ENCODE measurements around the gene RNF167. TPM values are rescaled to one million over a fixed set of nuclear protein-coding genes. Genes with fewer than 3 reads are reported as not detected.

RNF167 gene
- total and polyA plus RNA-seq, 2 of the 13 experiments (the other 11 are each of a cell fraction or from before 2014, with no cell fraction given): 44.1 to 45.4 TPM

DNA sequence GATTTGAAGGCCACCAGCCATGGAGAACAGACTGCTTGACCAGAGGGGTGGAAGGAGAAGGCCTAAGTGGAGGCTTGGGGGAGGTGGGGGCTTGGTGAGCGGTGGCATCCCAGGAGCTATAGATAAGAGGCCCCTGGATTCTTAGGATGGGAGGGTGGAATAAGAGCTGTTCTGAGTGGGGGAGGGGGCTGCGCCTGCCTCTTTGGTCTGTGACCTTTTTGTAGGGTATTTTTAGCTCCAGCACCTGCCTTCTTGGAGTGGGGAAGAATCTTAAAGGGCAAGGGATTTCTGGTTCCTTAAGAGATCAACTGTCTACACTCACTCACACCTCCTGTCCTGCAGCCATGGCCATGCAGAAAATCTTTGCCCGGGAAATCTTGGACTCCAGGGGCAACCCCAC, 11.4 kb downstream of the RNF167 start:
- H3K79me2 ChIP-seq (ENCODE audit: insufficient read depth, low read length): peaks cover 28% of the 10 kb centered on the region
- DNase-seq (ENCODE audit: low spot score) (no peak), FAIRE-seq (no peak), ATAC-seq (no peak)
- H3K9ac ChIP-seq (ENCODE audit: insufficient read depth, low read depth, low read length): peak overlapping the region; percentile 84
- ChIA-PET POLR2A (interaction anchor here (0.7 to 10.0 kb wide), 8 partner anchors 8 to 155 kb away, joined by 3 to 273 read pairs (median 5); partner anchors contain the start of genes PSMB6, RNF167, SLC25A11 and SPAG7), CTCF (ENCODE audit: low intra/inter-chr PET ratio, low total read pairs) (no interaction called here)
- intact Hi-C loops (cut with micrococcal nuclease; ENCODE audit: unreplicated experiment) (loop anchor here (5.0 kb wide), 1 partner anchor 44 kb away; no protein-coding TSS in a partner anchor), in situ Hi-C loops (cut with HindIII; ENCODE audit: extremely low pct_ligation_motif_present, low pct_unique_long_range_greater_than_20kb) (no loop called here)
- H3K9me3 ChIP-seq (ENCODE audit: low read length): no peaks in the 10 kb centered on the region
- TF ChIP-seq KDM1A (CRISPR knock-in tag; IDR thresholded peaks at IDR 0.05) (no peak), ZNF543 (CRISPR knock-in tag; IDR thresholded peaks at IDR 0.05) (no peak), ZNF878 (CRISPR knock-in tag; IDR thresholded peaks at IDR 0.05) (0 out of 2 replicates have a peak, but pooled peaks have one; percentile 15), AKAP8 (CRISPR knock-in tag; IDR thresholded peaks at IDR 0.05) (no peak), ATF7 (IDR thresholded peaks at IDR 0.05) (no peak), ATF7 (CRISPR knock-in tag; IDR thresholded peaks at IDR 0.05) (no peak), KLF11 (CRISPR knock-in tag; IDR thresholded peaks at IDR 0.05) (no peak), ZNF720 (CRISPR knock-in tag; IDR thresholded peaks at IDR 0.05) (no peak)
- H3K36me3 ChIP-seq (replicated peaks in 1 of 2; ENCODE audit: control insufficient read depth in 1 of 2, insufficient read depth in 2 of 2, low read length in 2 of 2): peaks cover 2 to 11% of the 10 kb centered on the region in 2 experiments; a peak in 3 of 5 replicates
- H3K4me1 ChIP-seq (ENCODE audit: insufficient read depth, low read length): peaks cover 44% of the 10 kb centered on the region
- peak overlapping the region; percentile 99 for H3K27ac ChIP-seq (ENCODE audit: extremely low read length, insufficient read depth, low read length)
- H3K27me3 ChIP-seq (ENCODE audit: control insufficient read depth in 1 of 2, insufficient read depth in 2 of 2, low read length in 2 of 2): no peaks in the 10 kb centered on the region; a peak in 1 of 5 replicates
- 10% methylated on average over 3 of the region's 3 CpGs for WGBS (ENCODE audit: low lambda C conversion rate)
- no TSS peak for BruUV-seq (replicated peaks)
- peak overlapping the region; percentile 52 to 88 (median 86) for H3K4me3 ChIP-seq (replicated peaks in 1 of 3; ENCODE audit: insufficient read depth in 1 of 3, low read depth in 2 of 3, low read length in 3 of 3)
- no peak overlapping the region for H2AFZ ChIP-seq (ENCODE audit: low read length)
- H3K4me2 ChIP-seq (ENCODE audit: low read depth, low read length): peak overlapping the region; percentile 93
- H4K20me1 ChIP-seq (ENCODE audit: insufficient read depth, low read length): peaks cover 11% of the 10 kb centered on the region

DNA sequence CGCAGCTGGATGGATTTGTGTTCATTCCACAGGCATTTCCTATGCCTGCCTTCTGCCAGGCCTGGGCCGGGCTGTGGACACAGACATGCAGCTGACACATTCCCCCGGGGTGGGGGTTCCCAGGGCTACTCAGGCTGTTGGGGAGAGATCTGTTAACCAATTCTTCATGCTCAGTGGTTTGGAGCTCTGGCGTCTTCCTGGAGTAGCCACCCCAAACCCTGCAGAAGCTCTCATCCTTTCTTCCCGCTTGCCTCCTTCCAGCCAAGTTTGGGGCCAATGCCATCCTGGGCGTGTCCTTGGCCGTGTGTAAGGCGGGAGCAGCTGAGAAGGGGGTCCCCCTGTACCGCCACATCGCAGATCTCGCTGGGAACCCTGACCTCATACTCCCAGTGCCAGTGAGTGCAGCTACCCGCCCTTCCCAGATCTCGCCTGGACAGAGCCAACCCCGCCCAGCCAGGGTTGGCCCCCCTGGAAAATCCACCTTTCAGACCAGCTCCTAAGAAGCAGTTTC, 13.4 kb downstream of the RNF167 start:
- in situ Hi-C loops (cut with HindIII; ENCODE audit: extremely low pct_ligation_motif_present, low pct_unique_long_range_greater_than_20kb): no loop called here
- Histone ChIP-seq H3K4me1 (ENCODE audit: insufficient read depth, low read length) (peaks cover 39% of the 10 kb centered on the region), H3K27ac (ENCODE audit: extremely low read length, insufficient read depth, low read length) (no peak overlapping the region), H2AFZ (ENCODE audit: low read length) (no peak overlapping the region), H3K4me2 (ENCODE audit: low read depth, low read length) (no peak overlapping the region), H4K20me1 (ENCODE audit: insufficient read depth, low read length) (no peaks in the 10 kb centered on the region), H3K9ac (ENCODE audit: insufficient read depth, low read depth, low read length) (no peak overlapping the region), H3K36me3 (replicated peaks in 1 of 2; ENCODE audit: control insufficient read depth in 1 of 2, insufficient read depth in 2 of 2, low read length in 2 of 2) (peaks cover 0 to 10% of the 10 kb centered on the region in 2 experiments; a peak in 2 of 5 replicates), H3K4me3 (replicated peaks in 1 of 3; ENCODE audit: insufficient read depth in 1 of 3, low read depth in 2 of 3, low read length in 3 of 3) (no peak overlapping the region), H3K27me3 (ENCODE audit: control insufficient read depth in 1 of 2, insufficient read depth in 2 of 2, low read length in 2 of 2) (no peaks in the 10 kb centered on the region), H3K79me2 (ENCODE audit: insufficient read depth, low read length) (peaks cover 12% of the 10 kb centered on the region), H3K9me3 (ENCODE audit: low read length) (no peaks in the 10 kb centered on the region)
- DNase-seq (ENCODE audit: low spot score): no peak
- ATAC-seq: no peak
- BruUV-seq (replicated peaks): no TSS peak
- intact Hi-C loops (cut with micrococcal nuclease; ENCODE audit: unreplicated experiment): loop anchor here (5.0 kb wide), 1 partner anchor 46 kb away; no protein-coding TSS in a partner anchor
- ChIA-PET POLR2A (interaction anchor here (1.0 to 10.0 kb wide), 2 partner anchors 13 to 14 kb away, joined by 6 to 273 read pairs; partner anchors contain the start of genes RNF167, SLC25A11 and SPAG7), CTCF (ENCODE audit: low intra/inter-chr PET ratio, low total read pairs) (no interaction called here)
- WGBS (ENCODE audit: low lambda C conversion rate): 100% methylated on average over 11 of the region's 14 CpGs
- FAIRE-seq: no peak
- TF ChIP-seq, protein P1, sequence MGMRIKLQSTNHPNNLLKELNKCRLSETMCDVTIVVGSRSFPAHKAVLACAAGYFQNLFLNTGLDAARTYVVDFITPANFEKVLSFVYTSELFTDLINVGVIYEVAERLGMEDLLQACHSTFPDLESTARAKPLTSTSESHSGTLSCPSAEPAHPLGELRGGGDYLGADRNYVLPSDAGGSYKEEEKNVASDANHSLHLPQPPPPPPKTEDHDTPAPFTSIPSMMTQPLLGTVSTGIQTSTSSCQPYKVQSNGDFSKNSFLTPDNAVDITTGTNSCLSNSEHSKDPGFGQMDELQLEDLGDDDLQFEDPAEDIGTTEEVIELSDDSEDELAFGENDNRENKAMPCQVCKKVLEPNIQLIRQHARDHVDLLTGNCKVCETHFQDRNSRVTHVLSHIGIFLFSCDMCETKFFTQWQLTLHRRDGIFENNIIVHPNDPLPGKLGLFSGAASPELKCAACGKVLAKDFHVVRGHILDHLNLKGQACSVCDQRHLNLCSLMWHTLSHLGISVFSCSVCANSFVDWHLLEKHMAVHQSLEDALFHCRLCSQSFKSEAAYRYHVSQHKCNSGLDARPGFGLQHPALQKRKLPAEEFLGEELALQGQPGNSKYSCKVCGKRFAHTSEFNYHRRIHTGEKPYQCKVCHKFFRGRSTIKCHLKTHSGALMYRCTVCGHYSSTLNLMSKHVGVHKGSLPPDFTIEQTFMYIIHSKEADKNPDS (CRISPR knock-in tag; IDR thresholded peaks at IDR 0.05): no peak
- no peak for TF ChIP-seq MBD4 (IDR thresholded peaks at IDR 0.05; ENCODE audit: borderline replicate concordance, low read length)
- TF ChIP-seq PHF20 (CRISPR knock-in tag; IDR thresholded peaks at IDR 0.05): no peak
- TF ChIP-seq ZNF556 (CRISPR knock-in tag; IDR thresholded peaks at IDR 0.05; ENCODE audit: borderline replicate concordance): no peak
- TF ChIP-seq, protein P2, sequence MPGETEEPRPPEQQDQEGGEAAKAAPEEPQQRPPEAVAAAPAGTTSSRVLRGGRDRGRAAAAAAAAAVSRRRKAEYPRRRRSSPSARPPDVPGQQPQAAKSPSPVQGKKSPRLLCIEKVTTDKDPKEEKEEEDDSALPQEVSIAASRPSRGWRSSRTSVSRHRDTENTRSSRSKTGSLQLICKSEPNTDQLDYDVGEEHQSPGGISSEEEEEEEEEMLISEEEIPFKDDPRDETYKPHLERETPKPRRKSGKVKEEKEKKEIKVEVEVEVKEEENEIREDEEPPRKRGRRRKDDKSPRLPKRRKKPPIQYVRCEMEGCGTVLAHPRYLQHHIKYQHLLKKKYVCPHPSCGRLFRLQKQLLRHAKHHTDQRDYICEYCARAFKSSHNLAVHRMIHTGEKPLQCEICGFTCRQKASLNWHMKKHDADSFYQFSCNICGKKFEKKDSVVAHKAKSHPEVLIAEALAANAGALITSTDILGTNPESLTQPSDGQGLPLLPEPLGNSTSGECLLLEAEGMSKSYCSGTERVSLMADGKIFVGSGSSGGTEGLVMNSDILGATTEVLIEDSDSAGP (CRISPR knock-in tag; IDR thresholded peaks at IDR 0.05; ENCODE audit: borderline replicate concordance): no peak
- TF ChIP-seq, protein P3, sequence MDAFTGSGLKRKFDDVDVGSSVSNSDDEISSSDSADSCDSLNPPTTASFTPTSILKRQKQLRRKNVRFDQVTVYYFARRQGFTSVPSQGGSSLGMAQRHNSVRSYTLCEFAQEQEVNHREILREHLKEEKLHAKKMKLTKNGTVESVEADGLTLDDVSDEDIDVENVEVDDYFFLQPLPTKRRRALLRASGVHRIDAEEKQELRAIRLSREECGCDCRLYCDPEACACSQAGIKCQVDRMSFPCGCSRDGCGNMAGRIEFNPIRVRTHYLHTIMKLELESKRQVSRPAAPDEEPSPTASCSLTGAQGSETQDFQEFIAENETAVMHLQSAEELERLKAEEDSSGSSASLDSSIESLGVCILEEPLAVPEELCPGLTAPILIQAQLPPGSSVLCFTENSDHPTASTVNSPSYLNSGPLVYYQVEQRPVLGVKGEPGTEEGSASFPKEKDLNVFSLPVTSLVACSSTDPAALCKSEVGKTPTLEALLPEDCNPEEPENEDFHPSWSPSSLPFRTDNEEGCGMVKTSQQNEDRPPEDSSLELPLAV (CRISPR knock-in tag; conservative IDR thresholded peaks at IDR 0.05; ENCODE audit: low read depth): no peak
- no peak for TF ChIP-seq ZFP1 (CRISPR knock-in tag; IDR thresholded peaks at IDR 0.05)

All from HepG2 (cell line).